HG03575 (cell line): ENCODE measurements around the gene CEACAM1.
"Not testable (repeated sequence)": the region's sequence is repeated elsewhere in the genome, so short reads cannot be mapped to it uniquely, and the experiment has no call there.

Experiments
- ATAC-seq: cut with Tn5 transposase; IDR thresholded peaks from one replicate; pipeline ENCODE4 v1.9.1; 2021; ENCODE audit not compliant: unreplicated experiment, insufficient number of reproducible peaks, low FRiP score; ENCODE audit errors: extremely low read depth

Gene CEACAM1

GRCh38 chr19:42487798-42488178, 40.5 kb downstream of the CEACAM1 start:
- ATAC-seq, result no peak

- ATAC-seq, result no peak
These were observed 41.1 kb downstream of the CEACAM1 start for GRCh38 chr19:42487032-42487797.

- ATAC-seq, result not testable (repeated sequence)
These were observed 43.2 kb downstream of the CEACAM1 start for GRCh38 chr19:42485036-42485435.

GRCh38 chr19:42480335-42481095, 47.8 kb downstream of the CEACAM1 start:
- no peak for ATAC-seq

- ATAC-seq, result no peak
These were observed 48.5 kb downstream of the CEACAM1 start for GRCh38 chr19:42479736-42480135.

GRCh38 chr19:42478765-42479311, 49.4 kb downstream of the CEACAM1 start:
- no peak for ATAC-seq

GRCh38 chr19:42477933-42478332, 50.3 kb downstream of the CEACAM1 start:
- no peak for ATAC-seq

- ATAC-seq, result no peak
These were observed 51.2 kb downstream of the CEACAM1 start for GRCh38 chr19:42477117-42477516.

GRCh38 chr19:42475366-42475765, 52.9 kb downstream of the CEACAM1 start:
- ATAC-seq, result no peak

- no peak for ATAC-seq
These were observed 53.5 kb downstream of the CEACAM1 start for GRCh38 chr19:42474743-42475142.

GRCh38 chr19:42473686-42474085, 54.6 kb downstream of the CEACAM1 start:
- no peak for ATAC-seq

- no peak for ATAC-seq
These were observed 55.7 kb downstream of the CEACAM1 start for GRCh38 chr19:42472402-42473147.

- no peak for ATAC-seq
These were observed 56.6 kb downstream of the CEACAM1 start for GRCh38 chr19:42471554-42472249.

GRCh38 chr19:42469311-42470235, 58.7 kb downstream of the CEACAM1 start:
- no peak for ATAC-seq

- ATAC-seq, result no peak
These were observed 59.9 kb downstream of the CEACAM1 start for GRCh38 chr19:42468273-42468796.

GRCh38 chr19:42467183-42467760, 61.0 kb downstream of the CEACAM1 start:
- ATAC-seq, result no peak

GRCh38 chr19:42466521-42467182, 61.6 kb downstream of the CEACAM1 start:
- ATAC-seq, result no peak
